ENCODE measurements around the gene EPG5. TPM values are rescaled to one million over a fixed set of nuclear protein-coding genes. Genes with fewer than 3 reads are reported as not detected.
A peak's percentile ranks its signal among the peaks of the same experiment; 100 is the strongest.

EPG5 gene
- total RNA-seq, 1 donor from 2014 or later: 10.5 TPM

GRCh38 chr18:45874491-45875184, 92.5 kb downstream of the EPG5 start:
- no peak for FAIRE-seq
- H3K36me3 ChIP-seq (ENCODE audit: control insufficient read depth, insufficient read depth, low read length): peaks cover 6% of the 10 kb centered on the region

GRCh38 chr18:45871431-45872084, 95.6 kb downstream of the EPG5 start:
- H3K36me3 ChIP-seq (ENCODE audit: control insufficient read depth, insufficient read depth, low read length): peaks cover 9% of the 10 kb centered on the region

More at GRCh38 chr18:45874491-45875184, 92.5 kb downstream of the EPG5 start:
- TF ChIP-seq CTCF (IDR thresholded peaks at IDR 0.05; ENCODE audit: insufficient read depth, low read length, severe bottlenecking): no peak
- H3K4me3 ChIP-seq (ENCODE audit: low read depth, low read length): no peak overlapping the region
- H3K27me3 ChIP-seq (ENCODE audit: control insufficient read depth, insufficient read depth, low read length): no peaks in the 10 kb centered on the region
- DNase-seq (ENCODE audit: low read depth): no peak

DNA sequence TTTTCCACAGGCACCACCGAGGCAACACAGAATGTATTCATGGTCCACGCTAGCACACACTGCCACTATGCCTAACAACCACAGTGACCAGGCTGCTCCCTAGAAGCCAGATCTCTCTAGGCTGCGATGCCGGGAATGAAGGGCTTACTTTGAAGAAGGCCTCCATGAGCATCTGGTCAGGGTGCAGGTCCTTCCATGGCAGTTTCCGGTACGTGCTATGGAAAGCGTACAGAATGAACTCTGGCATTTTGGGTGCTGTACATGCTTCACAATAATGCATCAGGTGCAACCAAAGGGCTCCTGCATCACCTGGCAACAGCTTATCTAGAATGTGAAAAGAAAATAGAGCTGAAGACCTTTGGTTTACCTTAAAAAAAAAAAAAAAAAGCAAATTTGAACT, 96.7 kb downstream of the EPG5 start:
- Histone ChIP-seq H3K27me3 (ENCODE audit: control insufficient read depth, insufficient read depth, low read length) (no peaks in the 10 kb centered on the region), H3K36me3 (ENCODE audit: control insufficient read depth, insufficient read depth, low read length) (peaks cover 11% of the 10 kb centered on the region), H3K4me3 (ENCODE audit: low read depth, low read length) (no peak overlapping the region)
- FAIRE-seq: no peak
- DNase-seq (ENCODE audit: low read depth): no peak
- TF ChIP-seq CTCF (IDR thresholded peaks at IDR 0.05; ENCODE audit: insufficient read depth, low read length, severe bottlenecking): no peak

More at GRCh38 chr18:45871431-45872084, 95.6 kb downstream of the EPG5 start:
- no peak for TF ChIP-seq CTCF (IDR thresholded peaks at IDR 0.05; ENCODE audit: insufficient read depth, low read length, severe bottlenecking)
- Histone ChIP-seq H3K27me3 (ENCODE audit: control insufficient read depth, insufficient read depth, low read length) (no peaks in the 10 kb centered on the region), H3K4me3 (ENCODE audit: low read depth, low read length) (no peak overlapping the region)
- DNase-seq (ENCODE audit: low read depth) (peak; percentile 77), FAIRE-seq (no peak)

DNA sequence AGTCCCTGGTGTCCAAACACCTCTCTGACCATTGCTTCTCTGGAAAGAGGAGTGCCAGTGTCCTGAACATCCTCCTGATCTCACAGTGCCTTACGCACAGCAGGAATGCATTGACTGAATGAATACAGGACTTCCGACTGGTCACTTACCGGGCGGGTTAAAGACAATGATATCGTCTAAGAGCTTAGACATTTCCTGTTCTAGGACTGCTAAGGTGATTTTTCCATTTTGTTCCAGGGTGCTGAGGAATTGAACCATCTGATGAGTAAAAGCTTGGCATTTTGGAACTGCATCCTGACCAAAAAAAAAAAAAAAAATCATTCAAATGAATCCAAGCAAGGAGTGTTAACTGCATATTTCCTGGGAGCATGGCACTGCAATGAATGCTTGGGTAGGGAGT, 101.7 kb downstream of the EPG5 start:
- TF ChIP-seq CTCF (IDR thresholded peaks at IDR 0.05; ENCODE audit: insufficient read depth, low read length, severe bottlenecking): no peak
- no peaks in the 10 kb centered on the region for H3K27me3 ChIP-seq (ENCODE audit: control insufficient read depth, insufficient read depth, low read length)
- DNase-seq (ENCODE audit: low read depth) (no peak), FAIRE-seq (no peak)
- peaks cover 20% of the 10 kb centered on the region for H3K36me3 ChIP-seq (ENCODE audit: control insufficient read depth, insufficient read depth, low read length)
- no peak overlapping the region for H3K4me3 ChIP-seq (ENCODE audit: low read depth, low read length)

DNA sequence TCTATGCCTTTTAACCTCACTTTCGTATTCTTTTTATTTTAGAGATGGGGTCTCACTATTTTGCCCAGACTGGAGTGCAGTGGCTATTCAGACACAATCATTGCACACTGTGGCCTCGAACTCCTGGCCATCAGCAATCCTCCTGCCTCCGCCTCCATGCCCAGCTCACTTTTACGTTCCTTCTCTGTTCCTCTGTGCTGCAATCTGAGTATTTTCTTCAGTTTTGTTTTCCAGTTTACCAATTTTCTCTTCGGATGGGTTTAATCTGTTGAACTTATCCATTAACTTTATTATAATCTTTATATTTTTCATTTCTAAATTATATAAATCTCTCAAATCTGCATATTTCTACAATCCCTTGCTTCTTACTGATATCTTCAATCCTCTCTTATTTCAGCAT, 103.0 kb downstream of the EPG5 start:
- DNase-seq (ENCODE audit: low read depth) (no peak), FAIRE-seq (no peak)
- H3K27me3 ChIP-seq (ENCODE audit: control insufficient read depth, insufficient read depth, low read length): no peaks in the 10 kb centered on the region
- no peak for TF ChIP-seq CTCF (IDR thresholded peaks at IDR 0.05; ENCODE audit: insufficient read depth, low read length, severe bottlenecking)
- no peak overlapping the region for H3K4me3 ChIP-seq (ENCODE audit: low read depth, low read length)
- peaks cover 20% of the 10 kb centered on the region for H3K36me3 ChIP-seq (ENCODE audit: control insufficient read depth, insufficient read depth, low read length)
